ENCODE measurements around the gene ACSF3. TPM values are rescaled to one million over a fixed set of nuclear protein-coding genes. Genes with fewer than 3 reads are reported as not detected.

The ACSF3 gene
- total and polyA plus RNA-seq, 3 donors from 2014 or later, result 30.3 to 70.1 (median 61.0) TPM

- no peak for DNase-seq
- Histone ChIP-seq H3K9me3 (no peaks in the 10 kb centered on the region), H3K4me1 (no peaks in the 10 kb centered on the region), H3K27me3 (no peaks in the 10 kb centered on the region), H3K4me3 (no peak overlapping the region), H3K36me3 (ENCODE audit: low read depth, missing control alignments) (no peaks in the 10 kb centered on the region), H3K27ac (no peak overlapping the region)
- intact Hi-C loops (cut with DNase I; ENCODE audit: low total_unique reads), result no loop called here
- no peak for TF ChIP-seq POLR2A (IDR thresholded peaks at IDR 0.05)
- TF ChIP-seq, protein P1, sequence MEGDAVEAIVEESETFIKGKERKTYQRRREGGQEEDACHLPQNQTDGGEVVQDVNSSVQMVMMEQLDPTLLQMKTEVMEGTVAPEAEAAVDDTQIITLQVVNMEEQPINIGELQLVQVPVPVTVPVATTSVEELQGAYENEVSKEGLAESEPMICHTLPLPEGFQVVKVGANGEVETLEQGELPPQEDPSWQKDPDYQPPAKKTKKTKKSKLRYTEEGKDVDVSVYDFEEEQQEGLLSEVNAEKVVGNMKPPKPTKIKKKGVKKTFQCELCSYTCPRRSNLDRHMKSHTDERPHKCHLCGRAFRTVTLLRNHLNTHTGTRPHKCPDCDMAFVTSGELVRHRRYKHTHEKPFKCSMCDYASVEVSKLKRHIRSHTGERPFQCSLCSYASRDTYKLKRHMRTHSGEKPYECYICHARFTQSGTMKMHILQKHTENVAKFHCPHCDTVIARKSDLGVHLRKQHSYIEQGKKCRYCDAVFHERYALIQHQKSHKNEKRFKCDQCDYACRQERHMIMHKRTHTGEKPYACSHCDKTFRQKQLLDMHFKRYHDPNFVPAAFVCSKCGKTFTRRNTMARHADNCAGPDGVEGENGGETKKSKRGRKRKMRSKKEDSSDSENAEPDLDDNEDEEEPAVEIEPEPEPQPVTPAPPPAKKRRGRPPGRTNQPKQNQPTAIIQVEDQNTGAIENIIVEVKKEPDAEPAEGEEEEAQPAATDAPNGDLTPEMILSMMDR (IDR thresholded peaks at IDR 0.05), result no peak
- 81 to 82% methylated on average over 11 of the region's 11 CpGs for WGBS, 2 donors
Observed at GRCh38 chr16:89054714-89055113, 38.9 kb upstream of the ACSF3 start.

- Histone ChIP-seq H3K27ac (no peak overlapping the region), H3K9me3 (no peaks in the 10 kb centered on the region), H3K4me1 (no peaks in the 10 kb centered on the region), H3K4me3 (no peak overlapping the region), H3K36me3 (ENCODE audit: low read depth, missing control alignments) (no peaks in the 10 kb centered on the region), H3K27me3 (no peaks in the 10 kb centered on the region)
- intact Hi-C loops (cut with DNase I; ENCODE audit: low total_unique reads), result no loop called here
- no peak for TF ChIP-seq POLR2A (IDR thresholded peaks at IDR 0.05)
- TF ChIP-seq, protein P1 (IDR thresholded peaks at IDR 0.05), result no peak
- WGBS, 2 donors, result 87% methylated on average over 7 of the region's 15 CpGs; no CpG with 5 or more reads in 1 of the 2 donors
- DNase-seq, result no peak
Observed at GRCh38 chr16:89055313-89055712, 38.3 kb upstream of the ACSF3 start.

GRCh38 chr16:89055894-89056555 is 37.6 kb upstream of the ACSF3 start:
- no peak overlapping the region for H3K4me3 ChIP-seq
- no peaks in the 10 kb centered on the region for H3K27me3 ChIP-seq
- H3K4me1 ChIP-seq, result no peaks in the 10 kb centered on the region
- WGBS, 2 donors, result 79 to 89% methylated on average over 8 to 25 of the region's 25 CpGs
- intact Hi-C loops (cut with DNase I; ENCODE audit: low total_unique reads), result no loop called here
- no peak for TF ChIP-seq POLR2A (IDR thresholded peaks at IDR 0.05)
- TF ChIP-seq, protein P1 (IDR thresholded peaks at IDR 0.05), result no peak
- no peaks in the 10 kb centered on the region for H3K9me3 ChIP-seq
- no peaks in the 10 kb centered on the region for H3K36me3 ChIP-seq (ENCODE audit: low read depth, missing control alignments)
- H3K27ac ChIP-seq, result no peak overlapping the region
- DNase-seq, result no peak

- H3K9me3 ChIP-seq, result no peaks in the 10 kb centered on the region
- DNase-seq, result no peak
- TF ChIP-seq POLR2A (IDR thresholded peaks at IDR 0.05), result no peak
- TF ChIP-seq, protein P1 (IDR thresholded peaks at IDR 0.05), result no peak
- intact Hi-C loops (cut with DNase I; ENCODE audit: low total_unique reads), result no loop called here
- no peak overlapping the region for H3K27ac ChIP-seq
- H3K36me3 ChIP-seq (ENCODE audit: low read depth, missing control alignments), result no peaks in the 10 kb centered on the region
- no peaks in the 10 kb centered on the region for H3K27me3 ChIP-seq
- H3K4me3 ChIP-seq, result no peak overlapping the region
- H3K4me1 ChIP-seq, result no peaks in the 10 kb centered on the region
- WGBS, 2 donors, result 77 to 90% methylated on average over 5 to 11 of the region's 11 CpGs
Observed at GRCh38 chr16:89056592-89056991, 37.1 kb upstream of the ACSF3 start.

- no peaks in the 10 kb centered on the region for H3K36me3 ChIP-seq (ENCODE audit: low read depth, missing control alignments)
- no peak overlapping the region for H3K4me3 ChIP-seq
- H3K27ac ChIP-seq, result no peak overlapping the region
- intact Hi-C loops (cut with DNase I; ENCODE audit: low total_unique reads), result no loop called here
- no peaks in the 10 kb centered on the region for H3K4me1 ChIP-seq
- DNase-seq, result no peak
- H3K27me3 ChIP-seq, result no peaks in the 10 kb centered on the region
- TF ChIP-seq, protein P1 (IDR thresholded peaks at IDR 0.05), result no peak
- TF ChIP-seq POLR2A (IDR thresholded peaks at IDR 0.05), result no peak
- 65 to 80% methylated on average over 5 to 9 of the region's 9 CpGs for WGBS, 2 donors
- H3K9me3 ChIP-seq, result no peaks in the 10 kb centered on the region
Observed at GRCh38 chr16:89057738-89058137, 35.9 kb upstream of the ACSF3 start.

All from testis (tissue), 3 donors.